ENCODE results near the gene SPIN1.

DNA sequence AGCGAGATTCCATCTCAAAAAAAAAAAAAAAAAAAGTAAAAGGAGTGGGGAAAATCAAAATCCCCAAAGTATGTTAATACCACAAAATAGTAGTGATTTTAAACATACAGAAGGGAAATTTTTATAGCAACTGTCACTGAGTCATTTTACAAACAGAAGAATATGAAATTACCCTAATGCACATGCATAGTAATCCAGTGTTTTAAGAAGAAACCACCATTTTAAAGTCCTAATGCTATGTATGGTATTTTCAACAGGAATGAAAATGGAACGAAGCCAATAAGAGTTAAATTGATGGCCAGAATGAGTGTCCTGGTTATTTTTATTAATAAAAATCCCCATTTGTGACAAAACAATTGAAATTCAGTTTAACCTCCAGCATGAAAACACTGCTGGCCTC, 120.1 kb downstream of the SPIN1 start:
- TF ChIP-seq ZFP30 (CRISPR knock-in tag; IDR thresholded peaks at IDR 0.05) = no peak
- no peak for TF ChIP-seq CSRNP3 (CRISPR knock-in tag; IDR thresholded peaks at IDR 0.05)
- no peak for TF ChIP-seq CREB5 (CRISPR knock-in tag; IDR thresholded peaks at IDR 0.05; ENCODE audit: low read depth)
- TF ChIP-seq PPARA (CRISPR knock-in tag; IDR thresholded peaks at IDR 0.05; ENCODE audit: borderline replicate concordance) = no peak
- TF ChIP-seq ZNF70 (CRISPR knock-in tag; IDR thresholded peaks at IDR 0.05) = no peak
- no peak for TF ChIP-seq ZNF565 (CRISPR knock-in tag; conservative IDR thresholded peaks at IDR 0.05; ENCODE audit: low read depth)
- no peak for TF ChIP-seq PATZ1 (CRISPR knock-in tag; IDR thresholded peaks at IDR 0.05; ENCODE audit: borderline replicate concordance)
- TF ChIP-seq ZC3H10 (CRISPR knock-in tag; IDR thresholded peaks at IDR 0.05) = no peak
- no peak for TF ChIP-seq ESRRG (CRISPR knock-in tag; IDR thresholded peaks at IDR 0.05)
- no peak for TF ChIP-seq ISL1 (CRISPR knock-in tag; IDR thresholded peaks at IDR 0.05)
- TF ChIP-seq ZNF8 (CRISPR knock-in tag; IDR thresholded peaks at IDR 0.05) = no peak
